Endometrial microvascular endothelial cells (primary cell): ENCODE measurements around the gene EHBP1. TPM values are rescaled to one million over a fixed set of nuclear protein-coding genes. Genes with fewer than 3 reads are reported as not detected.

Experiments
- in situ Hi-C: cut with HindIII; loops from 2 replicates; pipeline ENCODE4 v1.10.0; 2017; ENCODE audit warnings: low sequenced_read_pairs, low pct_unique_long_range_greater_than_20kb; ENCODE audit errors: inconsistent ontology term
- total RNA-seq: library from RNA; depleted of rRNA; stranded (reverse); fragments of >200 nt; gene quantifications from one replicate; pipeline ENCODE4 v1.2.3, GENCODE V29; 2015; ENCODE audit errors: inconsistent ontology term

The EHBP1 gene
- total RNA-seq, 1 donor from 2014 or later: 29.9 TPM

DNA sequence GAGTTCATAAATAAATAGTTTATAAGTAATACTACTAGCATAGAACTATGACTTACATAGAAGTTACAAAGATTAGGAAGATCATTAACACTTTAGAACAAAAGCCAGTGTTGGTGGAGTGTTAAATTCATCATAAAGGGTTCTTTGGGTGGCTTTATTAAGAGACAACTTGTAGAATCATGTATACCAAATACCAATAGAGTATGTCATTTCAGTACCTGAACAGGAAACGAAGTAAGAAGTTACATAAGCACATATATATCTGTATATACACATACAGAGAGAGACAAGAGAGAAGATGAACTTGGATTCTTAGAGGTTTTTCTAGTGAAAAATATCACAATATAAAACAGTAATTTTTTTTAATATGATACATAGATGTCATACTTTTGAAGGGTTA lies 262.7 kb downstream of the EHBP1 start:
- in situ Hi-C loops: no loop called here

GRCh38 chr2:62968668-62969067 lies 263.2 kb downstream of the EHBP1 start:
- in situ Hi-C loops: no loop called here

GRCh38 chr2:62971936-62972335 lies 266.4 kb downstream of the EHBP1 start:
- in situ Hi-C loops: no loop called here

GRCh38 chr2:62972601-62973000 lies 267.1 kb downstream of the EHBP1 start:
- in situ Hi-C loops: no loop called here

GRCh38 chr2:62974999-62975398 lies 269.5 kb downstream of the EHBP1 start:
- in situ Hi-C loops: no loop called here

DNA sequence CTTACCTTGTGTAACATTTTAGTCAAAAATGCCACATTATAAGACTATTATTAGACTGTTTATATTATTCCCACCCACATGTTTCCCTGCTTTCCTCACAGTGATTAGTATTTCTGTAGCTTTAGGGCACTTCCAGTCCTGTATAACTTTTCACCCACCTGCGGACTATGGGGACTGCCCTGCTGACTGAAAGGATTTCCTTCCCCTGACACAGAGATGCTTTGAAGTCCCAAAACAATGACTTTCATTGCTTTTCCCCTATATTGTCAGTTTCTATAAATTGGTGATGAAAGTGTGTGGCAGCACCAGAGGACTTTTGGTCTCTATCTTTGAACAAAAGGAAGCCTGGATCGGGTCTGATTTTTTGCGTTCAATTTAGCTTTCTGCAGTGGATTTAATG lies 286.1 kb downstream of the EHBP1 start:
- in situ Hi-C loops: no loop called here

GRCh38 chr2:62992561-62992960 lies 287.0 kb downstream of the EHBP1 start:
- in situ Hi-C loops: no loop called here

GRCh38 chr2:62994206-62994605 lies 288.7 kb downstream of the EHBP1 start:
- in situ Hi-C loops: no loop called here

- in situ Hi-C loops: no loop called here
Measured at GRCh38 chr2:62996534-62997186, 291.1 kb downstream of the EHBP1 start.

DNA sequence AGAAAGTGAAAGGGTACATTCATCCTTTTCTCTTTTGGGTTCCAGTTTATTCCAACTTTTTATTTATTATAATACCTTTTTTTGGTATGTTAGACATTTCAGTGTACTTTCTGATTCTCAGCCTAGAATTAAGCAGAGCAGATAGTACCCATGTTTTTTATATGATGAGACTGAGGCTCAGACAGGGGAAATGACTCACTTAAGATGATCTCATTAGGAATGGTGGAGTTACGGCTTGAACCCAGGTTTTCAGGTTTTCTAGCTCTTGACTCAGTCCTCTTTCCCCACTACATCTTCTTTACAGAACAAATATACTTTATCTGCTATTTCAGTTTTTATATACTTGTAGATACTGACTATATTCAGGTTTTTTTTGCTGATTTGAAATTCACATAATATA lies 293.4 kb downstream of the EHBP1 start:
- in situ Hi-C loops: no loop called here

DNA sequence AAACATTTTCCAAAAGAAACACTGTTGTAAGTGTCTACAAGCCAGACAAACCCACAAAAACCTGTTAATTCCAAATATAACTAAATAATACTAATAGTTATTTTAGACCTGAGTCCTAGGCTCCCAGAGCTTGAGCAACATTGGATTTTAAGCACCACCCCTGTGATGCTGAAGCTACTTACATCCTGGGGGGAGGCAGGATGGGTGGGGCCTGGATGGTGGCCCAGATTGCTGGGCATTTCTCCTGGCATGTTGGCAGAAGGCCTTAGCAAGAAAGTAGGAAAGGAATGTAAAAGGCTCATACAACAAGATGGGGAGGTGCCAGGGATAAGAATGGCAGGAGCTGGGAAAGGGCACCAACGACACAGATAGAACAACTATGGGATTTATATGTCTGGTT lies 294.4 kb downstream of the EHBP1 start:
- in situ Hi-C loops: no loop called here

DNA sequence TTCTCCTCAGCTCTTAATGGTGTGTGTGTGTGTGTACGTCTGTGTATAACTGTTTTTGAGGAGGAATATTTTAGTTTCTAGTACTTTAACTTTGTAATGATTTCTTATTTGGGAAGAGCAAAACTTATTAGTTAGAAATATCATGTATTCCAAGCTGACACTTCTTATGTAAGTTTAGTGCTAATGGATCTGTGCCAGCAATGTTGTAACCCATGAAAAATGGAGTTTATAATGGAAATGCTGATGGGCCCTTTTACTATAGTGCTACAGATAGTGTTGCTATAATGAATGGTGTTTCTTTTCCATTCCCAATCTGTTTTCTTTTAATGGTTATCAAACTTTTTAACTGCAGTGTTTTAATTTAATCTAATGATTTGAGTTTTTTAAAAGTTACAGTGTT lies 295.3 kb downstream of the EHBP1 start:
- in situ Hi-C loops: no loop called here

GRCh38 chr2:63001576-63001975 lies 296.1 kb downstream of the EHBP1 start:
- in situ Hi-C loops: no loop called here

GRCh38 chr2:63003351-63003750 lies 297.8 kb downstream of the EHBP1 start:
- in situ Hi-C loops: no loop called here

GRCh38 chr2:63007813-63008458 lies 302.4 kb downstream of the EHBP1 start:
- in situ Hi-C loops: no loop called here

DNA sequence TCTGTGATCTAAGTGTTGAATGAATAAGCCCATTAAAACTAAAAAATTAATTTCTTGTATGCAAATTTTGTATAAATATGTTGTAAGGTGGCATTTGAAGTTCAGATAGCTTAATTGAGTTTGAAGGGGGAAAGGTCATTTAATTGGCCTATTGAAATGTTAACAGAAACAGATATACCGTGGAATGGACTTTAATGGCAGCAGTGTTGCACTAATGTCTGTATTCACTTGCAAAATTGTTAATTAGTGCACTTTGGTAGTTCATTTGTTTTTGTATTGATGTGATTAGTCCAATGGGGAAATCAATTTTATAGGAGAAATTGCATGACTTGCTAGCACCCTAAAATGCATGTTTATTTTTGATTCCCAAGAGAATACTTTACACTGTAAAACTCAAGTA lies 303.3 kb downstream of the EHBP1 start:
- in situ Hi-C loops: no loop called here

GRCh38 chr2:63009490-63009889 lies 304.0 kb downstream of the EHBP1 start:
- in situ Hi-C loops: no loop called here

GRCh38 chr2:63012541-63012940 lies 307.0 kb downstream of the EHBP1 start:
- in situ Hi-C loops: no loop called here

GRCh38 chr2:63013438-63013837 lies 307.9 kb downstream of the EHBP1 start:
- in situ Hi-C loops: no loop called here

DNA sequence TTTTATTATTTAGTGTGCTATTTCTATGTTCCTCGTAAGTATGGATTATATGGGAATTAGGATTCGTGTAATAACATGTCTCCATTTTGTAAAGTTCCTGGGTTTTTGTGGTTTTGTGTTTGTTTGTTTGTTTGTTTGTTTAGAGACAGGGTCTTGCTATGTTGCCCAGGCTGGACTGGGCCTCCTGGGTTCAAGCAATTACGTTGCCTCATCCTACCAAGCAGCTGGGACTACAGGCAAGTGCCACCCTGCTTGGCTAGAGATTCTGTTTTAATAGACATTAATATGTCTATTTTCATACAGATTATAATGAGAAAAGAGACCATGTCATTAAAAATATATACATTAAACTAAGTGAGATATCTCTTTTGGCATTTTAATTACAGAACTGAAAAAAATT lies 309.9 kb downstream of the EHBP1 start:
- in situ Hi-C loops: no loop called here

DNA sequence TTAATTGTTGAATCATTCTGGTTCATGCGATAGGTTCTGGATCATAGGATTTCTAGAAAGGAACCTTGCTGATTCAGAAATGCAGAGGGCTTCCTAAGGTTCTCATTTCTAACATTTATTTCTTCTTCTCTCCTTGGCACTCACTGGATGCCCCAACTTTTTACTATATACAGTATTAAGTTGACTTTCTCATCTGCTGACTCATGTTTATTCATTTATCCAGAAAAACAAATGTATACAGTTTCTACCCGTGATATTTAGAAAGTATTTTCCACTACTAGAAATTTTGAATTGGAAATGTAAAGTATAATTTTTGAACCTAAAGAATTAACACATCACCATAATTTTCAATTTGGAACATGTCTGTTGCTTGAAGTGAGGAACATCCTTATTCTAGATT lies 312.9 kb downstream of the EHBP1 start:
- in situ Hi-C loops: no loop called here
